Measurements from ENCODE around the gene MZT2B.
A peak's percentile ranks its signal among the peaks of the same experiment; 100 is the strongest.
"Not testable (repeated sequence)": the region's sequence is repeated elsewhere in the genome, so short reads cannot be mapped to it uniquely, and the experiment has no call there.

Gene MZT2B
- 43.6 to 54.4 reads per million in 2 donors for total RNA-seq

DNA sequence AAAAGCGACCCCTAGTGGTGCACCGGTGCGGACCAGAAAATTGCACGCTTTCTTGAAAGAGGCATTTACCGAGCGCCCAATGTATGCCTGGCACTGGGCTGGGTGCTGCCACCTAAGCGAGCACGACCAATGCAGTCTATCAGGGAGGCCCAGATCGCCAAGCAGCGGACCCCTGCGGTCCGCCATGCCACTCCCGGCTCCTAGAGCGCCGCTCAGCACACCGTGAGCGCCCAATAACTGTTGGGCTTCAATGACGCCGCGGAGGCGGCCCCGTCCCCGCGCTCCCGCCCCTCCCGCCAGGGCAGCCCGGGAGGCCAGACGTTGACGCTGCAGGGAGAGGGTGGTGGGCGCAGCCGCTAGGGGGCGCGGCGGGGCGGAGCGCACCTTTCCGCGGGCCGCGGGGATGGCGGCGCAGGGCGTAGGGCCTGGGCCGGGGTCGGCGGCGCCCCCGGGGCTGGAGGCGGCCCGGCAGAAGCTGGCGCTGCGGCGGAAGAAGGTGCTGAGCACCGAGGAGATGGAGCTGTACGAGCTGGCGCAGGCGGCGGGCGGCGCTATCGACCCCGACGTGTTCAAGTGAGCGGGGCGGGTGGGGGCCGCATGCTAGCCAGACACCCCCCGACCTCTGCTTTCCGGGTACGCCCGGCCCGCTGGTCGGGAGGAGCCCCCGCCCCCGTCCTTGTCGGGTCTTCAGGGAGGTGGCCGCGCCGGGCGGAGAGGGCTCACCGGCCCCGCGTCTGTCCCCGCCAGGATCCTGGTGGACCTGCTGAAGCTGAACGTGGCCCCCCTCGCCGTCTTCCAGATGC, at the start of gene MZT2B:
Gene MZT2B (plus strand): TSS at position 383 of the 803 bp plus-strand sequence. CDS start 21 bp downstream, at position 404.
- DNase-seq, result peak; percentile 82 to 94 (median 86)

- DNase-seq, result no peak
Measured at GRCh38 chr2:130135692-130136541, 46.1 kb upstream of the MZT2B start.

DNA sequence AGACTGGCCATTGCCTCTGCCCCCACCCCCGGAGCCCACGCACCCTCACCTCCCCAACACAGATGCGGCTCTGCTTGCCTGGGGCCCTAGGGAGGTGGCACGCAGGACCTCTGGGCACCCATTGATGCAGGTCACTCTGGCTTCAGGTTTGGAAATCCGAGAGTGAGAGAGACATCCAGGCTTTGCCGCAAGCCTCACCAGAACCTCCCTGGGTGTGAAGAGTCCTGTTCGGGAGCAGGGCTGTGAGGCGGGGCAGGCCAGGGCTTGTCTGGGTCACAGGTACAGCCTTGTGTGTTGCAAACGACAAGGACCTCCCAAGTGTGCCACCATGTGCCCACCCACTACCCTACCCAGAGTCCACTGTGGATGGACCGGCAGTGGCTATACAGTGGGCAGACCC, 45.5 kb upstream of the MZT2B start:
- DNase-seq, result not testable (repeated sequence)

DNA sequence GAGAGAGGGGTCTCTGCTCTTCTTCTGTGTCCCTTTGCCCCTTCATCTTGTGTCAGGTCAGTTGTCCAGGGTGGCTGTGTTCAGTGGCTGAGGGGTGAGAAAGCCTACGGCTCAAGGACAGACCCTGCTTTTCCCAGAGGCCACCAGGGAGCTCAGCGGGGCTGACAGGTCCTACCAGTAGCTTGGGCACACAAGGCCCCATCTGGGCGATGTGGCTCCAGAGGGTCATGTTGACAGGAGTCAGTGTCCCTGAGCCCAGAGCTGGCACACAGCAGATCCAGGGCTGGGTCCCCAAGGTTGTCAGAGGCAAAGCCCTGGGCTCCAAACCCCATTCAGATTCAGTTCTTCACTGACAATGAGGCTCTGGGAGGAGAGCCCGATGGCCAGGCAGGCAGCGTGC, 44.9 kb upstream of the MZT2B start:
- not testable (repeated sequence) for DNase-seq

DNA sequence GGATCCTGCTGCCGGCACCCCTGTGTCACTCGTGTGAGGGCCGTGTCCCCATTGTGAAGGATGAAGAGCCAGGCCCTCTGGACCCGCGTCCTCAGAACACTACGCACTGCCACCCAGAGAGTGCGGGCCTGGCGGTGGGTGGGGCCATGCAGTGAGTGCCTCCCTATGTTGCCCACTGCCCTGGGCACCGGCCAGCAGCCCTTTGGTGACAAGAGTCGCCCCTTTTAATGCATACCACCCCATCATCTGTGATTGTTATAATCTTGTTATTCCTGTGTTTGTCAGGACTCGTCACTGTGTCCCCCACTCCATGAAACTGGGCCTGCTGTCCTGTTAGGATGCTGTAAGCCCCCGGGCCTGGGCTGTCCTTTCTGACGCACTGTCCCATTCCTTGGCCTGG, 43.7 kb upstream of the MZT2B start:
- DNase-seq, result not testable (repeated sequence)

GRCh38 chr2:130138841-130139251, 43.2 kb upstream of the MZT2B start:
- not testable (repeated sequence) for DNase-seq

- not testable (repeated sequence) for DNase-seq
Measured at GRCh38 chr2:130139331-130140280, 42.5 kb upstream of the MZT2B start.

DNA sequence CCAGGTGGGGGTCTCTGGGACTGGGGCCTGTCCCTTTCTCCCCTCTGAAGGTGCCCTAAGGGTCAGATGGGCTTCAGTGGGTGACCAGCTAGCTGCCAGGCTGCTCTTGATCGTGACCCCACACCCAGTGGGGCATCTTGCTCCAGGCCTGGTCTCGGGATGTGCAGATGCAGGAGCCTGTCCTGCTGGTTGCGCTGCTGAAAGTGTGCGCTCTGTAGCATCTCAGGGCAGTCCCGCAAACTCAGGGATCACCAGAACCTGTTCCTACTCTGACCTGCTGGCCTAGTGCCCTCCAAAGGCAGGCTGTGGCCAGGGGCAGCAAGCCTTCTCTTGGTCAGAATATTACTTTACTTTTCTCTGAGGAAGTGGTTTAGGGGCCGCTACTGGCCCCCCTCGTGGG, 41.5 kb upstream of the MZT2B start:
- DNase-seq, result not testable (repeated sequence)

DNA sequence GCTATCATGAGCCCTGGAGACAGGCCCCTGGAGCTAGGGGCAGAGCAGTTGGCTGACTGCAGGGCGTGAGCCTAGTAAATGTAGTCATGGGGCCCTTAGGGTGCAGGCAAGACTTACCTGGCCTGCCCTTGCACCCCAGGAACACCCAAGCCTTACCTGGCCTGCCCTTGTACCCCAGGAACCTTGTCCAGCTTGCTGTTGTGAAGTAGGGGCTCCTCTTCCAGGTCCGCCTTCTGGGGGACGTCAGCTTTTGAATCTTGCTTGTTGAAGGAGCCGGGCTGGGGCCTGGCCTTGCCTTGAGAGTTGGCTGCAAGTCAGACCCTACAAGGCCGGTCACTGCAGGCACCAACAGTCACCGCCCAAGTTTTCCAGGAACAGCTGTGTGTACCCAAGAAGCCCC, 41.1 kb upstream of the MZT2B start:
- DNase-seq, result not testable (repeated sequence)

DNA sequence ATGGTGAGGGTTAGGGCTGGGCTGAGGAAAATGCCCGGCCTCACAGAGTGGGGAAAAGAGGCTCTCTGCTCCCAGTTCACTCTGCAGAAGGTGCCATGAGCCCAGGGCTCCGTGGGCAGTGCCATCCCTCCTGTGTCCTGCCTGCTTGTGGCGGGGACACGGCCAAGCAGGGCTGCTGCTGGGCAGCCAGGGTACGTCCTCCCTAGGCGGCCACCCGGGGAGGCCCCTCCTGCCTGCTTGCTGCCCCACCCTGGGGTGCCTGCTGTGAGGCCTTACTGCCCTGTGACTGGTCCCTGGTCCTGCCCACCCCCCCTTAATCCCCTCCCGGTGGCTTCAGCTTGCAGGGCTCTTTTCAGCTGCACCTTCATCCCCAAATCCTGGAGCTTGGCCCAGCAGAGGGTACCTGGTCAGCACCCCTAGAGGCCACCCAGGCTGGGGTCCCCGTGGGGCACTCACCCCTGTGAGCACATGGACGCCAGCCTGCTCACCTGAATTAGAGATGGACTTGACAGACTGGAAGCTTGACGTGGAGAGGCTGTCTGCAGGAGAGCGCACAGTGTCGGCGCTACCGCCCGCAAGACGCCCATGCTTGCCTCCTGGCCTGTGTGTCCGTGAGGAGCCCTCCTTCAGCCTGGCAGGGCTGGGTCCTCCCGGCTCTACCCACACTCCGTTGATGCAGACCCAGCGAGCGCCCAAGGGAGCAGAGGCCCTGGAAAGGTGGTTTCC, 40.3 kb upstream of the MZT2B start:
- not testable (repeated sequence) for DNase-seq

DNA sequence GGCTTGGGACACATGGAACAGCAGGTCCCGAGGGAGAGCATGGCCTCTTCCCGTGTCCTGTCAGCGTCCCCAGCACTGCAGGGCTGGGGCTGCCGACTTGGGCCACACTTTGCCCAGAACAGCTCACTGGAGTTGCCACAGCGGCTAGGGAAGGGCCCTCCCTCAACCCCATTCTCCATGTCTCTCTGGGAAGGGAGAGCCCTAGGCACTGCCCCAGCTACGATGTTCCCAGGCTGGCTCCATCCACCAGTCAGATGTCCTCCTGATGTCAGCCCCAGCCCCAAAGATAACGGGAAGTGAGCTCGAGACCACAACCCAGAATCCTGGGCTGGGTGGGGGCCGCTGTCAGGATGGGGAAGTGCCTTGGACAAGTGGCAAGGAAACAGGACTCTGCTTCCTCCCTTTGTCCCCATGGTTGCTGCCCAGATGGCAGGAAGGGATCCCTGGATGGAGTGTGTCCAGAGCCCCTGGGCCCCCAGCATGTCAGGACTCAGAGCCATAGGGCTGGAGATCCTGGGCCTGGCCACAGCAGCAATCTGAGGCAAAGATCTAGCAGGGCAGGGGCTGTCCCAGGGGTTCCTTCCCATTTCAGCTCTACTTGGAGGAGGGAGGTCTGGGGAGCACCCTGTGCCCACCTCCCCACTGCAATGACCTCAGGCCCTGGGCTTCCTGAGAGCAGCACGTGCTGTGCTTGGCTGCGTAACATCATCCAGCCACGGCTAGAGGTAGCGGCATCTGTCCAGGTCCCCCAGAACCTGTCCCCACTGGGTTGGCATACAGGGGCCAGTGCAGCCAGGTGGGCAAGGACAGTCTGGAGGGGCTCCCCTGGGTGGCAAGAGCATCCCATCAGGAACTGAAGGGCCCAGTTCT, 39.4 kb upstream of the MZT2B start:
- DNase-seq, result not testable (repeated sequence)

- peak in 1 of 5 experiments; percentile 20 for DNase-seq
Measured at GRCh38 chr2:130143266-130144039, 38.6 kb upstream of the MZT2B start.

- peak in 4 of 5 experiments; percentile 37 to 72 (median 44) for DNase-seq
Measured at GRCh38 chr2:130145006-130145414, 37.1 kb upstream of the MZT2B start, which contains the start of gene CCDC74B. CCDC74B (minus strand) TSS chr2:130145112; CDS start chr2:130144996, 116 bp downstream.

- not testable (repeated sequence) for DNase-seq
Measured at GRCh38 chr2:130148515-130148914, 33.5 kb upstream of the MZT2B start.

- no peak for DNase-seq
Measured at GRCh38 chr2:130150181-130151144, 31.6 kb upstream of the MZT2B start.

GRCh38 chr2:130151145-130151512, 30.9 kb upstream of the MZT2B start:
- not testable (repeated sequence) for DNase-seq

GRCh38 chr2:130152136-130152815, 29.8 kb upstream of the MZT2B start:
- DNase-seq, result not testable (repeated sequence)

Data from T-helper 2 cell (primary cell).